Measurements from ENCODE around the gene ZNF496.

ZNF496 gene

GRCh38 chr1:247328311-247328710 lies 3.4 kb downstream of the ZNF496 start:
- DNase-seq (ENCODE audit: low read depth, low spot score), result no peak

- no peak for DNase-seq (ENCODE audit: low read depth, low spot score)
Measured at GRCh38 chr1:247326411-247327130, 5.1 kb downstream of the ZNF496 start.

- no peak for DNase-seq (ENCODE audit: low read depth, low spot score)
Measured at GRCh38 chr1:247324923-247325322, 6.7 kb downstream of the ZNF496 start.

- no peak for DNase-seq (ENCODE audit: low read depth, low spot score)
Measured at GRCh38 chr1:247324204-247324787, 7.4 kb downstream of the ZNF496 start.

GRCh38 chr1:247322849-247323586 lies 8.6 kb downstream of the ZNF496 start:
- DNase-seq (ENCODE audit: low read depth, low spot score), result no peak

- DNase-seq (ENCODE audit: low read depth, low spot score), result no peak
Measured at GRCh38 chr1:247322442-247322841, 9.2 kb downstream of the ZNF496 start.

GRCh38 chr1:247317702-247318101 lies 14.0 kb downstream of the ZNF496 start:
- no peak for DNase-seq (ENCODE audit: low read depth, low spot score)

GRCh38 chr1:247316590-247317197 lies 15.0 kb downstream of the ZNF496 start:
- no peak for DNase-seq (ENCODE audit: low read depth, low spot score)

GRCh38 chr1:247304031-247304430 lies 27.6 kb downstream of the ZNF496 start:
- DNase-seq (ENCODE audit: low read depth, low spot score), result no peak

- no peak for DNase-seq (ENCODE audit: low read depth, low spot score)
Measured at GRCh38 chr1:247303216-247303615, 28.5 kb downstream of the ZNF496 start.

GRCh38 chr1:247301176-247301540 lies 30.5 kb downstream of the ZNF496 start:
- DNase-seq (ENCODE audit: low read depth, low spot score), result no peak

GRCh38 chr1:247300491-247301175 lies 31.0 kb downstream of the ZNF496 start:
- DNase-seq (ENCODE audit: low read depth, low spot score), result no peak

- no peak for DNase-seq (ENCODE audit: low read depth, low spot score)
Measured at GRCh38 chr1:247299723-247300381, 31.8 kb downstream of the ZNF496 start.

GRCh38 chr1:247298701-247299100 lies 33.0 kb downstream of the ZNF496 start:
- DNase-seq (ENCODE audit: low read depth, low spot score), result no peak

GRCh38 chr1:247298124-247298481 lies 33.6 kb downstream of the ZNF496 start:
- DNase-seq (ENCODE audit: low read depth, low spot score), result no peak

- DNase-seq (ENCODE audit: low read depth, low spot score), result no peak
Measured at GRCh38 chr1:247297263-247298123, 34.2 kb downstream of the ZNF496 start.

GRCh38 chr1:247296599-247297180 lies 35.0 kb downstream of the ZNF496 start:
- DNase-seq (ENCODE audit: low read depth, low spot score), result no peak

- DNase-seq (ENCODE audit: low read depth, low spot score), result no peak
Measured at GRCh38 chr1:247295746-247296145, 35.9 kb downstream of the ZNF496 start.

GRCh38 chr1:247295274-247295684 lies 36.4 kb downstream of the ZNF496 start:
- DNase-seq (ENCODE audit: low read depth, low spot score), result no peak

- DNase-seq (ENCODE audit: low read depth, low spot score), result no peak
Measured at GRCh38 chr1:247294282-247294681, 37.4 kb downstream of the ZNF496 start.

All from activated CD4-positive, CD25-positive, alpha-beta regulatory T cell treated with anti-CD3 and anti-CD28 coated beads, Interleukin-2, amount 50 U/mL, for 16 hours (primary cell).